Iris pigment epithelial cell (primary cell): ENCODE results near the gene KLK6.
"Not testable (repeated sequence)": the region's sequence is repeated elsewhere in the genome, so short reads cannot be mapped to it uniquely, and the experiment has no call there.

Experiments
- DNase-seq: peaks from one replicate; pipeline ENCODE4 v3.0.0-alpha.2; 2011; ENCODE audit warnings: low read depth

The KLK6 gene

GRCh38 chr19:50992666-50993035 is 23.3 kb upstream of the KLK6 start:
- no peak for DNase-seq

- DNase-seq: not testable (repeated sequence)
Observed at GRCh38 chr19:50984416-50984815, 15.0 kb upstream of the KLK6 start.

- DNase-seq: no peak
Observed at GRCh38 chr19:50983625-50984292, 14.4 kb upstream of the KLK6 start, which contains the start of gene KLK7. Gene KLK7, minus strand, starts transcription at chr19:50983917. Its CDS starts 1,518 bp downstream, at chr19:50982399.

GRCh38 chr19:50982186-50982585 is 12.8 kb upstream of the KLK6 start:
- DNase-seq: no peak

GRCh38 chr19:50981587-50982146 is 12.3 kb upstream of the KLK6 start:
- no peak for DNase-seq

- no peak for DNase-seq
Observed at GRCh38 chr19:50980208-50980607, 10.8 kb upstream of the KLK6 start.

GRCh38 chr19:50979758-50980157 is 10.4 kb upstream of the KLK6 start:
- no peak for DNase-seq

GRCh38 chr19:50978772-50979390 is 9.5 kb upstream of the KLK6 start:
- DNase-seq: no peak

GRCh38 chr19:50977626-50978025 is 8.2 kb upstream of the KLK6 start:
- no peak for DNase-seq

GRCh38 chr19:50975766-50976165 is 6.4 kb upstream of the KLK6 start:
- DNase-seq: no peak

- no peak for DNase-seq
Observed at GRCh38 chr19:50974702-50975556, 5.5 kb upstream of the KLK6 start.

- DNase-seq: no peak
Observed at GRCh38 chr19:50972795-50973376, 3.5 kb upstream of the KLK6 start.

GRCh38 chr19:50969810-50970209 is 419 bp upstream of the KLK6 start:
- DNase-seq: not testable (repeated sequence)

- no peak for DNase-seq
Observed at GRCh38 chr19:50968716-50969412, 527 bp downstream of the KLK6 start.

GRCh38 chr19:50967929-50968715 is 1.3 kb downstream of the KLK6 start:
- no peak for DNase-seq

- no peak for DNase-seq
Observed at GRCh38 chr19:50964266-50964665, 5.1 kb downstream of the KLK6 start.

GRCh38 chr19:50963381-50963780 is 6.0 kb downstream of the KLK6 start:
- DNase-seq: no peak

- DNase-seq: no peak
Observed at GRCh38 chr19:50962245-50962644, 7.1 kb downstream of the KLK6 start.

GRCh38 chr19:50959731-50960500 is 9.5 kb downstream of the KLK6 start:
- DNase-seq: no peak

- no peak for DNase-seq
Observed at GRCh38 chr19:50957587-50957986, 11.8 kb downstream of the KLK6 start.
